IPS-18a (cell line): Measurements from ENCODE around the gene GRIN1.

Source experiments
- H3K27ac ChIP-seq: one replicate; pipeline ENCODE4 v1.5.1; 2013; ENCODE audit warnings: low read length
- H3K27me3 ChIP-seq: one replicate; pipeline ENCODE4 v1.6.1; 2013; ENCODE audit warnings: mild to moderate bottlenecking, low read length; ENCODE audit not compliant: control insufficient read depth, insufficient read depth
- H3K36me3 ChIP-seq: one replicate; pipeline ENCODE4 v1.6.1; 2013; ENCODE audit warnings: low read depth, low read length; ENCODE audit not compliant: control insufficient read depth
- H3K4me1 ChIP-seq: one replicate; pipeline ENCODE4 v1.6.1; 2013; ENCODE audit warnings: low read depth, low read length; ENCODE audit not compliant: control insufficient read depth
- H3K4me3 ChIP-seq: one replicate; pipeline ENCODE4 v1.5.1; 2013; ENCODE audit warnings: low read length
- H3K9ac ChIP-seq: one replicate; pipeline ENCODE4 v1.6.1; 2013; ENCODE audit warnings: mild to moderate bottlenecking, low read length, moderate library complexity
- H3K9me3 ChIP-seq: one replicate; pipeline ENCODE4 v1.6.1; 2013; ENCODE audit warnings: low read depth, low read length; ENCODE audit not compliant: control insufficient read depth

GRIN1 gene

GRCh38 chr9:137136881-137137607, 1.9 kb upstream of the GRIN1 start:
- no peaks in the 10 kb centered on the region for H3K4me1 ChIP-seq
- peaks cover 79% of the 10 kb centered on the region for H3K27me3 ChIP-seq
- no peak overlapping the region for H3K4me3 ChIP-seq
- H3K9ac ChIP-seq, result no peak overlapping the region
- H3K9me3 ChIP-seq, result no peaks in the 10 kb centered on the region
- no peak overlapping the region for H3K27ac ChIP-seq
- H3K36me3 ChIP-seq, result no peaks in the 10 kb centered on the region

GRCh38 chr9:137138058-137138721, 764 bp upstream of the GRIN1 start:
- peaks cover 83% of the 10 kb centered on the region for H3K27me3 ChIP-seq

GRCh38 chr9:137139468-137140150, 655 bp downstream of the GRIN1 start:
- peaks cover 91% of the 10 kb centered on the region for H3K27me3 ChIP-seq

More at GRCh38 chr9:137138058-137138721, 764 bp upstream of the GRIN1 start:
- Histone ChIP-seq H3K4me1 (no peaks in the 10 kb centered on the region), H3K27ac (no peak overlapping the region), H3K9me3 (no peaks in the 10 kb centered on the region), H3K9ac (no peak overlapping the region), H3K36me3 (no peaks in the 10 kb centered on the region), H3K4me3 (no peak overlapping the region)

GRCh38 chr9:137140151-137141012, 1.4 kb downstream of the GRIN1 start:
- Histone ChIP-seq H3K27me3 (peaks cover 86% of the 10 kb centered on the region), H3K9me3 (no peaks in the 10 kb centered on the region), H3K27ac (no peak overlapping the region), H3K4me1 (no peaks in the 10 kb centered on the region), H3K4me3 (no peak overlapping the region), H3K9ac (no peak overlapping the region), H3K36me3 (no peaks in the 10 kb centered on the region)

More at GRCh38 chr9:137139468-137140150, 655 bp downstream of the GRIN1 start:
- Histone ChIP-seq H3K27ac (no peak overlapping the region), H3K36me3 (no peaks in the 10 kb centered on the region), H3K4me3 (no peak overlapping the region), H3K4me1 (no peaks in the 10 kb centered on the region), H3K9ac (no peak overlapping the region), H3K9me3 (no peaks in the 10 kb centered on the region)

GRCh38 chr9:137141050-137141810, 2.3 kb downstream of the GRIN1 start:
- H3K36me3 ChIP-seq, result no peaks in the 10 kb centered on the region
- H3K4me1 ChIP-seq, result no peaks in the 10 kb centered on the region
- no peak overlapping the region for H3K4me3 ChIP-seq
- H3K27me3 ChIP-seq, result peaks cover 84% of the 10 kb centered on the region
- H3K27ac ChIP-seq, result no peak overlapping the region
- H3K9me3 ChIP-seq, result no peaks in the 10 kb centered on the region
- H3K9ac ChIP-seq, result no peak overlapping the region

GRCh38 chr9:137141976-137142936, 3.3 kb downstream of the GRIN1 start:
- H3K27ac ChIP-seq, result no peak overlapping the region
- H3K9me3 ChIP-seq, result no peaks in the 10 kb centered on the region
- no peaks in the 10 kb centered on the region for H3K4me1 ChIP-seq
- peaks cover 75% of the 10 kb centered on the region for H3K27me3 ChIP-seq
- no peaks in the 10 kb centered on the region for H3K36me3 ChIP-seq
- H3K4me3 ChIP-seq, result no peak overlapping the region
- H3K9ac ChIP-seq, result no peak overlapping the region

GRCh38 chr9:137143459-137143858, 4.5 kb downstream of the GRIN1 start:
- no peak overlapping the region for H3K27ac ChIP-seq
- no peaks in the 10 kb centered on the region for H3K4me1 ChIP-seq
- peaks cover 66% of the 10 kb centered on the region for H3K27me3 ChIP-seq
- no peaks in the 10 kb centered on the region for H3K9me3 ChIP-seq
- no peaks in the 10 kb centered on the region for H3K36me3 ChIP-seq
- no peak overlapping the region for H3K4me3 ChIP-seq
- no peak overlapping the region for H3K9ac ChIP-seq

GRCh38 chr9:137145731-137146526, 7.0 kb downstream of the GRIN1 start:
- no peaks in the 10 kb centered on the region for H3K4me1 ChIP-seq
- H3K27ac ChIP-seq, result no peak overlapping the region
- H3K36me3 ChIP-seq, result no peaks in the 10 kb centered on the region
- H3K9ac ChIP-seq, result no peak overlapping the region
- H3K27me3 ChIP-seq, result peaks cover 48% of the 10 kb centered on the region
- no peaks in the 10 kb centered on the region for H3K9me3 ChIP-seq
- H3K4me3 ChIP-seq, result no peak overlapping the region

- Histone ChIP-seq H3K36me3 (no peaks in the 10 kb centered on the region), H3K9ac (no peak overlapping the region), H3K27me3 (peaks cover 42% of the 10 kb centered on the region), H3K27ac (no peak overlapping the region), H3K4me1 (no peaks in the 10 kb centered on the region), H3K9me3 (no peaks in the 10 kb centered on the region), H3K4me3 (no peak overlapping the region)
Observed at GRCh38 chr9:137146527-137146918, 7.6 kb downstream of the GRIN1 start.
